Gastroesophageal sphincter (tissue), 4 donors: ENCODE data around the gene RANBP17. TPM values are rescaled to one million over a fixed set of nuclear protein-coding genes. Genes with fewer than 3 reads are reported as not detected.
"Not testable (repeated sequence)": the region's sequence is repeated elsewhere in the genome, so short reads cannot be mapped to it uniquely, and the experiment has no call there.

Experiments
- ATAC-seq: fragments of 150-250 bp; one replicate; pipeline ENCODE4 v1.9.1; 2016; ENCODE audit warnings: mild to moderate bottlenecking, moderate library complexity
- H3K27ac ChIP-seq, 4 donors: fragments of 200-600 bp; sonication (generic) in 3 of 4; 1 replicate in 3 of 4; 2 replicates in 1 of 4; pipeline ENCODE4 v1.5.1; 2016 to 2019
- H3K27me3 ChIP-seq: fragments of 200-600 bp; sonication (generic); one replicate; pipeline ENCODE4 v1.5.1; 2019
- H3K36me3 ChIP-seq, 2 donors: fragments of 200-600 bp; sonication (generic); one replicate each; pipeline ENCODE4 v1.5.1; 2019; ENCODE audit warnings: control low read depth in 1 of 2
- H3K4me1 ChIP-seq, 3 donors: fragments of 200-600 bp; sonication (generic); 1 replicate in 2 of 3; 2 replicates in 1 of 3; pipeline ENCODE4 v1.5.1; 2016 to 2019; ENCODE audit warnings: control low read depth in 2 of 3
- H3K4me3 ChIP-seq, 2 donors: fragments of 200-600 bp; sonication (generic); one replicate each; pipeline ENCODE4 v1.5.1; 2019; ENCODE audit warnings: mild to moderate bottlenecking in 1 of 2, moderate library complexity in 1 of 2
- H3K9me3 ChIP-seq, 3 donors: fragments of 200-600 bp; sonication (generic); one replicate each; pipeline ENCODE4 v1.5.1; 2017 to 2019; ENCODE audit warnings: control low read depth in 2 of 3
- EP300 ChIP-seq: sonication (generic); formaldehyde crosslinking; IDR thresholded peaks from one replicate; pipeline ENCODE4 v1.6.1; 2017; ENCODE audit warnings: antibody characterized with exemption, mild to moderate bottlenecking
- POLR2A ChIP-seq, 2 donors: fragments of 450-650 bp; IDR thresholded peaks; one replicate each; pipeline ENCODE4 v1.6.1; 2017; ENCODE audit warnings: antibody characterized with exemption in 2 of 2, mild to moderate bottlenecking in 2 of 2, moderate library complexity in 1 of 2
- POLR2AphosphoS5 ChIP-seq: sonication (generic); formaldehyde crosslinking; IDR thresholded peaks from one replicate; pipeline ENCODE4 v1.6.1; 2017; ENCODE audit warnings: antibody characterized with exemption
- WGBS, 2 donors: methylation state at CpG; one replicate each; pipeline ENCODE4 v1.1.5; 2018; ENCODE audit warnings: low coverage in 1 of 2; 5-methylcytosine and 5-hydroxymethylcytosine counted together
- total RNA-seq, 4 donors: library from RNA; depleted of rRNA; stranded (reverse); fragments of >200 nt; gene quantifications; one replicate each; pipeline ENCODE4 v1.1.0, GENCODE V29; 2016
- TF ChIP-seq, protein P1 (sequence below), 4 experiments: fragments of 200-600 bp in 2 of 4; fragments of 450-650 bp in 2 of 4; sonication (generic) in 1 of 4; IDR thresholded peaks; one replicate each; pipeline ENCODE4 v1.5.1; 2017 to 2019; ENCODE audit warnings: antibody characterized with exemption in 4 of 4, mild to moderate bottlenecking in 2 of 4, moderate library complexity in 2 of 4

Gene RANBP17
- total RNA-seq, 4 donors from 2014 or later: 7.7 to 21.7 (median 13.8) TPM

DNA sequence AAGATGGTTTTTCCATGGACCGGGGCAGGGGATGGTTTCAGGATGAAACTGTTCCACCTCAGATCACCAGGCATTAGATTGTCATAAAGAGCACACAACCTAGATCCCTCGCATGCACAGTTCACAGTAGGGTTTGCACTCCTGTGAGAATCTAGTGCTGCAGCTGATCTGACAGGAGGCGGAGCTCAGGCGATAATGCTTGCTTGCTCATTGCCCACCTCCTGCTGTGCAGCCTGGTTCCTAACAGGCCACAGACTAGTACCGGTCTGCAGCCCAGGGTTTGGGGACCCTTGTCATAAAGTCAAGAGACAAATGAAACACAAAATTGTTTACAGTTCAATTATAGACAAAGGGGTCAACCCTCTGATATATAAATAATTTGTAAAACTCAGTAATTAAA is 101.7 kb downstream of the RANBP17 start:
- Histone ChIP-seq H3K36me3 (no peaks in the 10 kb centered on the region), H3K4me3 (no peak overlapping the region), H3K4me1 (no peaks in the 10 kb centered on the region), H3K27ac (no peak overlapping the region), H3K9me3 (no peaks in the 10 kb centered on the region), H3K27me3 (no peaks in the 10 kb centered on the region)
- ATAC-seq: no peak
- WGBS, 2 donors: 78 to 87% methylated on average over 3 to 5 of the region's 5 CpGs
- TF ChIP-seq EP300 (no peak), POLR2AphosphoS5 (no peak), POLR2A (IDR thresholded peaks at IDR 0.05) (no peak)
- TF ChIP-seq, protein P1, sequence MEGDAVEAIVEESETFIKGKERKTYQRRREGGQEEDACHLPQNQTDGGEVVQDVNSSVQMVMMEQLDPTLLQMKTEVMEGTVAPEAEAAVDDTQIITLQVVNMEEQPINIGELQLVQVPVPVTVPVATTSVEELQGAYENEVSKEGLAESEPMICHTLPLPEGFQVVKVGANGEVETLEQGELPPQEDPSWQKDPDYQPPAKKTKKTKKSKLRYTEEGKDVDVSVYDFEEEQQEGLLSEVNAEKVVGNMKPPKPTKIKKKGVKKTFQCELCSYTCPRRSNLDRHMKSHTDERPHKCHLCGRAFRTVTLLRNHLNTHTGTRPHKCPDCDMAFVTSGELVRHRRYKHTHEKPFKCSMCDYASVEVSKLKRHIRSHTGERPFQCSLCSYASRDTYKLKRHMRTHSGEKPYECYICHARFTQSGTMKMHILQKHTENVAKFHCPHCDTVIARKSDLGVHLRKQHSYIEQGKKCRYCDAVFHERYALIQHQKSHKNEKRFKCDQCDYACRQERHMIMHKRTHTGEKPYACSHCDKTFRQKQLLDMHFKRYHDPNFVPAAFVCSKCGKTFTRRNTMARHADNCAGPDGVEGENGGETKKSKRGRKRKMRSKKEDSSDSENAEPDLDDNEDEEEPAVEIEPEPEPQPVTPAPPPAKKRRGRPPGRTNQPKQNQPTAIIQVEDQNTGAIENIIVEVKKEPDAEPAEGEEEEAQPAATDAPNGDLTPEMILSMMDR (IDR thresholded peaks at IDR 0.05): no peak

DNA sequence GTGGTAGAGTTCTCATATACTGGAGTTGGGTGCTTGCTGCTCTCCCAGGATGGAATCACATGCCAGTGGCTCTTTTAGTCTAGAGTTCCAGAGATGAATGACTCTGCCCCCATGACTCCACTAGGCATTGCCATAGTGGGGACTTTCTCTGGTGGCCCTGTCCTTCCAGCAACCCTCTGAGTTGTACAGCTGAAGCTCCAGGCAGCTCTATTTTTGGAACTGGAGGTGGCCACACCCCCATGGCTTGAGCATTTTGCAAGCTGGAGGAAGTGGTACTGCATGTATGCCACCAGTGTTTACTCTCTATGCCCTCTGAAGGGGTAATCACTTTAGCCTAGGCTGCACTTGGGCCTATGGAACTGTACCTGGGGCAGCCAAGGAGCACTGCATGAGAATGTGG is 112.6 kb downstream of the RANBP17 start:
- H3K36me3 ChIP-seq: no peaks in the 10 kb centered on the region
- H3K4me1 ChIP-seq: no peaks in the 10 kb centered on the region
- no peak for ATAC-seq
- TF ChIP-seq, protein P1 (IDR thresholded peaks at IDR 0.05): no peak
- TF ChIP-seq POLR2A (IDR thresholded peaks at IDR 0.05): no peak
- no peak overlapping the region for H3K4me3 ChIP-seq
- H3K27me3 ChIP-seq: no peaks in the 10 kb centered on the region
- no peaks in the 10 kb centered on the region for H3K9me3 ChIP-seq
- H3K27ac ChIP-seq: no peak overlapping the region

DNA sequence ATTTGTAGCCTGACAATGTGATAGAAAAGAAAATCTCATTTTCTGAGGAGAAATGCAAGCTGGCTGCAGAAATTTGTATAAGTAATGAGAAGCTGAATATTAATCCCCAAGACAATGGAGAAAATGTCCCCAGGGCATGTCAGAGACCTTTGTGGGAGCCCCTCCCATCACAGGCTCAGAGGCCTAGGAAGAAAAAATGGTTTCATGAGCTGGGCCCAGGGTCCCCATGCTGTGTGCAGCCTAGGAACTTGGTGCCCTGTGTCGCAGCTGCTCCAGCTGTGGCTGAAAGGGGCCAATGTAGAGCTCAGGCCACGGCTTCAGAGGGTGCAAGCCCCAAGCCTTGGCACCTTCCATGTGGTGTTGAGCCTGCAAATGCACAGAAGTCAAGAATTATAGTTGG is 118.4 kb downstream of the RANBP17 start:
- H3K27ac ChIP-seq, H3K4me1 ChIP-seq: not testable (repeated sequence)
- WGBS, 2 donors: 67% methylated on average over 1 of the region's 2 CpGs; no CpG with 5 or more reads in 1 of the 2 donors

DNA sequence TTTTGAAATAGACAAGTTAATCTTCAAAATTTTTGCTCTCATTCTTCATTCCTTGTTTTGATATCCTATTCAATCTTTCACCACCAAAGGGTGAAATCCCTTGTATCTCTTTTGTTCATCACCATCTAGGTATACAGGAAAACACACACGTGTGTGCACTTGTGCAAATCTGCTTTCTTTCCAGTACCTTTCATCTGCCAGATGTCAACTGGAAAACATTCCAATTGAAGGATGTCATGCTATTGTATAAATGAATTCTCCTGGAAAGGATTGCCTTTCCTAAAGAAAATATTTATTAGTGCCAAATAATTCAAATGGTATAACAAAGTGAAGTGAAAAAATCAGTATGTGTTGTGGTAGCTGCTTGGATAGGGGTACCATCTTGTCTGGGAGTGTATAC is 123.7 kb downstream of the RANBP17 start:
- Histone ChIP-seq H3K27ac (no peak overlapping the region), H3K4me1 (no peaks in the 10 kb centered on the region), H3K4me3 (no peak overlapping the region), H3K9me3 (peaks cover 0 to 4% (median 0%) of the 10 kb centered on the region in 3 donors), H3K36me3 (no peaks in the 10 kb centered on the region), H3K27me3 (no peaks in the 10 kb centered on the region)
- TF ChIP-seq EP300 (no peak), POLR2AphosphoS5 (no peak), POLR2A (IDR thresholded peaks at IDR 0.05) (no peak)
- TF ChIP-seq, protein P1 (IDR thresholded peaks at IDR 0.05): no peak
- WGBS, 2 donors: 53 to 63% methylated on average over 1 of the region's 1 CpG
- no peak for ATAC-seq

More for the DNA sequence above, 118.4 kb downstream of the RANBP17 start:
- not testable (repeated sequence) for H3K36me3 ChIP-seq, ATAC-seq, H3K4me3 ChIP-seq, H3K27me3 ChIP-seq
- peaks cover 0 to 11% (median 0%) of the 10 kb centered on the region in 3 donors for H3K9me3 ChIP-seq

DNA sequence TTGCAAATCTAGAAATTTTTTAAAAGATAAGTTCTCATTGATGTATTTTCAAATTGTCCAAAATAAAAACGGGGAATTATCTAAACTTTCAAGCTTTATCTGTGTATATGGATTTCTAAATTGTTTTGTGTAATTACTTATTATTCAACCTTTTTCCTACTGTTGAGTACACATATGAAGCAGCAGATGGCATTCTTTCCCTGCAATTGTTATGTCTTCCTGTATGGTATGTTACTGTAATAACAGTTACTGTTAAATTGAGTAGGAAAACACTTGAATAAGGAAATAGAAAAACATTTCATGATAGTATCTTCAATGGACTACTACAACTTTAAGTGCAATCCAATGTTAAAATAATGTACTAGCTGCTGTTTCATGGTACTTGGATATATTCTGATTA is 124.8 kb downstream of the RANBP17 start:
- no peak for TF ChIP-seq POLR2AphosphoS5
- TF ChIP-seq POLR2A (IDR thresholded peaks at IDR 0.05): no peak
- TF ChIP-seq, protein P1 (IDR thresholded peaks at IDR 0.05): no peak
- no peak for TF ChIP-seq EP300
- H3K27me3 ChIP-seq: no peaks in the 10 kb centered on the region
- H3K4me1 ChIP-seq: no peaks in the 10 kb centered on the region
- no peak for ATAC-seq
- no peaks in the 10 kb centered on the region for H3K9me3 ChIP-seq
- no peak overlapping the region for H3K4me3 ChIP-seq
- H3K36me3 ChIP-seq: no peaks in the 10 kb centered on the region
- H3K27ac ChIP-seq: no peak overlapping the region
- 0 to 59% methylated on average over 1 of the region's 1 CpG for WGBS, 2 donors

DNA sequence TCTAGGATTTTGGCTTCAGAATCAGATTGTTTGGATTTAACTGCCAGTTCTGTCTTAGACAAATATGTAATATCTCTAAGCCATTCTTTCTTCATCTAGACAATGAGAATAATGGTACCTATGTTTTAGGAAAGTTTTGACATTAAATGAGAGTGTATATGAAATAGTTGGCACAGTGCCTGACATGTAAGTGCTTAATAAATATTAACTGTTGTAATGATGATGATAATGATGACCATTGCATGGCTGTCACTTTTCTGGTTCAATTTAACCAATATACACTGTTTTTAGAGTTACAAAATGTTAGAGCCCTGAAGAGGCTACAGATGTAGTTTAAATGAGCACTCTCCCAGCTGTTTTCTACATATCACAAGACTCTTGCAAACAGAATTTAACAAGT is 131.7 kb downstream of the RANBP17 start:
- no peaks in the 10 kb centered on the region for H3K4me1 ChIP-seq
- no peaks in the 10 kb centered on the region for H3K27me3 ChIP-seq
- TF ChIP-seq POLR2A (IDR thresholded peaks at IDR 0.05): no peak
- TF ChIP-seq EP300: no peak
- TF ChIP-seq, protein P1 (IDR thresholded peaks at IDR 0.05): no peak
- TF ChIP-seq POLR2AphosphoS5: no peak
- no peaks in the 10 kb centered on the region for H3K36me3 ChIP-seq
- H3K9me3 ChIP-seq: no peaks in the 10 kb centered on the region
- H3K27ac ChIP-seq: no peak overlapping the region
- no peak for ATAC-seq
- no peak overlapping the region for H3K4me3 ChIP-seq
